HL-60 (cell line): ENCODE results near the gene CYTH4.

Experiments used
- DNase-seq, 2 experiments: peaks; one replicate each; pipeline ENCODE4 v3.0.0-alpha.2; 2010 to 2020; ENCODE audit warnings: low read depth in 1 of 2, low spot score in 1 of 2
- H3K27ac ChIP-seq: fragments of 250-450 bp; sonication (Bioruptor Pico); replicated peaks from 2 replicates; pipeline ENCODE4 v1.5.1; 2020; ENCODE audit warnings: mild to moderate bottlenecking, moderate library complexity
- H3K27me3 ChIP-seq: fragments of 250-450 bp; sonication (Bioruptor Pico); 2 replicates; pipeline ENCODE4 v1.5.1; 2021; ENCODE audit warnings: mild to moderate bottlenecking, moderate library complexity; ENCODE audit not compliant: insufficient read depth, poor library complexity, severe bottlenecking
- H3K4me3 ChIP-seq: replicated peaks from 2 replicates; pipeline ENCODE4 v1.5.1; 2011; ENCODE audit warnings: mild to moderate bottlenecking, control low read depth, low read length; ENCODE audit not compliant: insufficient read depth
- CTCF ChIP-seq: IDR thresholded peaks from one replicate; pipeline ENCODE4 v1.5.1; 2011; ENCODE audit warnings: low read length, control low read depth, inconsistent platforms; ENCODE audit not compliant: insufficient read depth
- GABPA ChIP-seq: IDR thresholded peaks from 2 replicates; pipeline ENCODE4 v1.6.1; 2012; ENCODE audit warnings: low read depth
- POLR2AphosphoS5 ChIP-seq: IDR thresholded peaks from 2 replicates; pipeline ENCODE4 v1.6.1; 2012; ENCODE audit warnings: low read depth
- REST ChIP-seq: IDR thresholded peaks from 2 replicates; pipeline ENCODE4 v1.6.1; 2012; ENCODE audit warnings: low read depth; ENCODE audit not compliant: insufficient replicate concordance
- SPI1 ChIP-seq: IDR thresholded peaks from 2 replicates; pipeline ENCODE4 v1.6.1; 2012; ENCODE audit warnings: low read depth, mild to moderate bottlenecking, borderline replicate concordance

The CYTH4 gene

GRCh38 chr22:37353839-37354238, 71.5 kb downstream of the CYTH4 start:
- H3K27ac ChIP-seq, result no peak overlapping the region
- H3K27me3 ChIP-seq, result no peaks in the 10 kb centered on the region
- no peak for DNase-seq
- H3K4me3 ChIP-seq, result no peak overlapping the region
- TF ChIP-seq CTCF (no peak), POLR2AphosphoS5 (no peak), SPI1 (no peak), GABPA (no peak), REST (no peak)

GRCh38 chr22:37354261-37354660, 72.0 kb downstream of the CYTH4 start:
- no peak overlapping the region for H3K27ac ChIP-seq
- no peak overlapping the region for H3K4me3 ChIP-seq
- no peaks in the 10 kb centered on the region for H3K27me3 ChIP-seq
- no peak for DNase-seq
- no peak for TF ChIP-seq REST
- no peak for TF ChIP-seq GABPA
- TF ChIP-seq POLR2AphosphoS5, result no peak
- TF ChIP-seq SPI1, result no peak
- no peak for TF ChIP-seq CTCF

- Histone ChIP-seq H3K27ac (no peak overlapping the region), H3K4me3 (no peak overlapping the region), H3K27me3 (no peaks in the 10 kb centered on the region)
- TF ChIP-seq SPI1, result no peak
- TF ChIP-seq CTCF, result no peak
- no peak for TF ChIP-seq REST
- TF ChIP-seq POLR2AphosphoS5, result no peak
- TF ChIP-seq GABPA, result no peak
- no peak for DNase-seq
These were observed 72.4 kb downstream of the CYTH4 start for GRCh38 chr22:37354670-37355069.
